ENCODE measurements around the gene SLC12A4.

- TF ChIP-seq POLR2A (IDR thresholded peaks at IDR 0.05) = no peak
- no peak for TF ChIP-seq CTCF (IDR thresholded peaks at IDR 0.05)
Measured at GRCh38 chr16:67976205-67976604, 7.8 kb upstream of the SLC12A4 start.
